GM19193 (cell line): Measurements from ENCODE around the gene POC1A.

Experiments
- POLR2A ChIP-seq: IDR thresholded peaks from 4 replicates; pipeline ENCODE4 v1.6.1; 2011; ENCODE audit not compliant: insufficient read depth, insufficient read length; ENCODE audit errors: extremely low read depth

The POC1A gene

GRCh38 chr3:52190294-52191074 is 36.3 kb upstream of the POC1A start:
- no peak for TF ChIP-seq POLR2A

- no peak for TF ChIP-seq POLR2A
Measured at GRCh38 chr3:52188556-52188955, 34.3 kb upstream of the POC1A start.

- TF ChIP-seq POLR2A = no peak
Measured at GRCh38 chr3:52186729-52187128, 32.5 kb upstream of the POC1A start.

- TF ChIP-seq POLR2A = no peak
Measured at GRCh38 chr3:52185837-52186236, 31.6 kb upstream of the POC1A start.

- TF ChIP-seq POLR2A = no peak
Measured at GRCh38 chr3:52185311-52185710, 31.1 kb upstream of the POC1A start.

- TF ChIP-seq POLR2A = no peak
Measured at GRCh38 chr3:52184690-52185089, 30.5 kb upstream of the POC1A start.

- TF ChIP-seq POLR2A = no peak
Measured at GRCh38 chr3:52183786-52184445, 29.7 kb upstream of the POC1A start.

- TF ChIP-seq POLR2A = no peak
Measured at GRCh38 chr3:52182691-52183090, 28.5 kb upstream of the POC1A start.

GRCh38 chr3:52182196-52182595 is 28.0 kb upstream of the POC1A start:
- no peak for TF ChIP-seq POLR2A

GRCh38 chr3:52181543-52181942 is 27.3 kb upstream of the POC1A start:
- no peak for TF ChIP-seq POLR2A

GRCh38 chr3:52178537-52178936 is 24.3 kb upstream of the POC1A start:
- TF ChIP-seq POLR2A = no peak

GRCh38 chr3:52177701-52178042 is 23.4 kb upstream of the POC1A start:
- no peak for TF ChIP-seq POLR2A

- TF ChIP-seq POLR2A = no peak
Measured at GRCh38 chr3:52176951-52177700, 22.9 kb upstream of the POC1A start.

- TF ChIP-seq POLR2A = no peak
Measured at GRCh38 chr3:52176180-52176752, 22.0 kb upstream of the POC1A start.

- no peak for TF ChIP-seq POLR2A
Measured at GRCh38 chr3:52175416-52176179, 21.4 kb upstream of the POC1A start.
